Chondrocyte (in vitro differentiated cells): Measurements from ENCODE around the gene POLD4. TPM values are rescaled to one million over a fixed set of nuclear protein-coding genes. Genes with fewer than 3 reads are reported as not detected.

Experiments used
- DNase-seq: peaks from one replicate; pipeline ENCODE4 v3.0.0; 2021; ENCODE audit warnings: mixed read lengths, low spot score
- H3K27ac Mint-ChIP-seq: one replicate; pipeline ENCODE4 v1.8.0; 2021; ENCODE audit warnings: mild to moderate bottlenecking, moderate library complexity, mixed read lengths; ENCODE audit not compliant: unreplicated experiment
- H3K27me3 Mint-ChIP-seq: 2 replicates; pipeline ENCODE4 v1.8.0; 2021; ENCODE audit warnings: low read depth, mixed read lengths
- H3K36me3 Mint-ChIP-seq: 2 replicates; pipeline ENCODE4 v1.8.0; 2021; ENCODE audit warnings: low read depth, mixed read lengths
- H3K4me1 Mint-ChIP-seq: 2 replicates; pipeline ENCODE4 v1.8.0; 2021; ENCODE audit warnings: low read depth, mild to moderate bottlenecking, mixed read lengths
- H3K4me3 Mint-ChIP-seq: one replicate; pipeline ENCODE4 v1.8.0; 2021; ENCODE audit warnings: mild to moderate bottlenecking, moderate library complexity, mixed read lengths; ENCODE audit not compliant: unreplicated experiment
- H3K9me3 Mint-ChIP-seq: 2 replicates; pipeline ENCODE4 v1.8.0; 2021; ENCODE audit warnings: low read depth, mixed read lengths
- CTCF ChIP-seq: fragments of 200-600 bp; sonication (generic); IDR thresholded peaks from 2 replicates; pipeline ENCODE4 v1.5.0; 2021; ENCODE audit warnings: antibody characterized with exemption, mild to moderate bottlenecking, moderate library complexity
- total RNA-seq: library from RNA; stranded (reverse); gene quantifications from 3 replicates; pipeline ENCODE4 v1.2.1, GENCODE V29; 2021

Gene POLD4
- total RNA-seq, 1 donor from 2014 or later, result 67.7 TPM

GRCh38 chr11:67344264-67344663 is 9.1 kb downstream of the POLD4 start:
- Mint-ChIP-seq H3K27ac (no peak overlapping the region), H3K4me1 (peaks cover 16% of the 10 kb centered on the region), H3K27me3 (no peaks in the 10 kb centered on the region), H3K4me3 (no peak overlapping the region), H3K9me3 (peaks cover 4% of the 10 kb centered on the region), H3K36me3 (no peaks in the 10 kb centered on the region)
- DNase-seq, result no peak
- TF ChIP-seq CTCF, result no peak

DNA sequence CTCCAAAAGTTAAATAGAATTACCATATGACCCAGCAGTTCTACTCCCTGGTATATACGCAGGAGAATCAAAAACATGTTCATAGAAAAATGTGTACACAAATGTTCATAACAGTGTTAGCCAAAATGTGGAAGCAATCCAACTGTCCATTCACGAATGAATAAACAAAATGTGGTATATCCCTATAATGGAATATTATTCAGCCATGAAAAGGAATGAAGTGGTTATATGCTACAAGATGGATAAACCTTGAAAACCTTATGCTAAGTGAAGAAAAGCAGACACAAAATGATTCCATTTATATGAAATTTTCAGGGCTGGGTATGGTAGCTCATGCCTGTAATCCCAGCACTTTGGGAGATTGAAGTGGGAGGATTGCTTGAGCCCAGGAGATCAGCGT is 16.1 kb downstream of the POLD4 start:
- no peak for DNase-seq
- Mint-ChIP-seq H3K4me1 (no peaks in the 10 kb centered on the region), H3K9me3 (no peaks in the 10 kb centered on the region), H3K27me3 (no peaks in the 10 kb centered on the region), H3K4me3 (no peak overlapping the region), H3K36me3 (peaks cover 4% of the 10 kb centered on the region), H3K27ac (no peak overlapping the region)
- TF ChIP-seq CTCF, result no peak

DNA sequence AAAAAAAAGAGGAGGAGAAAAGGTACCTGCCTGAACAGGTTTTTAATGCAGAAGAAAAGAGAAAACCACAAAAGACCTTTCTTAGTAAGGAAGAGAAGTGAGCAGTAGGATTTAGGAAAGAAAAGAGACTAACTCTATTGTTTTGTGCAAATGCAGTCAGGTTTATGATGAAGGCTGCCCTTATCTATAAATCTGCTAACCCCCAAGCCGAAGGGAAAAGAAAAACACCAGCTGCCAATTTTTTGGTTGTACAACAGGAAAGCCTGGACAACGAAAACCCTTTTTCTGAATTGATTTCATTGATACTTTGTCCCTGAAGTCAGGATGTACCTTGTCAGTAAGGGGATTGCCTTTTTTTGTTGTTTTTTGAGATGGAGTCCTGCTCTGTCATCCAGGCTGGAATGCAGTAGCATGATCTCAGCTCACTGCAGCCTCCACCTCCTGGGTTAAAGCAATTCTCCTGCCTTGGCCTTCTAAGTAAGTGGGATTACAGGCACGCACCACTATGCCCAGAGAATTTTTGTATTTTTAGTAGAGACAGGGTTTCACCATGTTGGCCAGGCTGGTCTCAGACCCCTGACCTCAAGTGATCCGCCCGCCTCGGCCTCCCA is 21.2 kb downstream of the POLD4 start:
- no peaks in the 10 kb centered on the region for H3K27me3 Mint-ChIP-seq
- peaks cover 4% of the 10 kb centered on the region for H3K36me3 Mint-ChIP-seq
- H3K4me1 Mint-ChIP-seq, result no peaks in the 10 kb centered on the region
- no peak for DNase-seq
- no peaks in the 10 kb centered on the region for H3K9me3 Mint-ChIP-seq
- H3K4me3 Mint-ChIP-seq, result no peak overlapping the region
- no peak overlapping the region for H3K27ac Mint-ChIP-seq
- TF ChIP-seq CTCF, result no peak

GRCh38 chr11:67323526-67323925 is 29.8 kb downstream of the POLD4 start:
- Mint-ChIP-seq H3K27me3 (no peaks in the 10 kb centered on the region), H3K4me3 (no peak overlapping the region), H3K9me3 (no peaks in the 10 kb centered on the region)

GRCh38 chr11:67322049-67322448 is 31.3 kb downstream of the POLD4 start:
- Mint-ChIP-seq H3K36me3 (peaks cover 2% of the 10 kb centered on the region), H3K4me1 (peaks cover 9% of the 10 kb centered on the region), H3K27ac (no peak overlapping the region), H3K4me3 (no peak overlapping the region), H3K27me3 (no peaks in the 10 kb centered on the region), H3K9me3 (no peaks in the 10 kb centered on the region)
- TF ChIP-seq CTCF, result no peak
- DNase-seq, result no peak

More at GRCh38 chr11:67323526-67323925, 29.8 kb downstream of the POLD4 start:
- peak; percentile 0 for DNase-seq
- no peak for TF ChIP-seq CTCF
- Mint-ChIP-seq H3K27ac (no peak overlapping the region), H3K36me3 (peaks cover 2% of the 10 kb centered on the region), H3K4me1 (peaks cover 3% of the 10 kb centered on the region)
